Stimulated activated CD4-positive, alpha-beta T cell treated with anti-CD3 and anti-CD28 coated beads, Interleukin-12 subunit alpha, Interleukin-12 subunit beta, amount 100 ng/mL, for 4 hours (primary cell): ENCODE measurements around the gene PLCD1.

ENCODE experiments used
- DNase-seq: peaks from one replicate; pipeline ENCODE4 v3.0.0-alpha.2; 2020

The PLCD1 gene

GRCh38 chr3:37957539-37957936 is 71.9 kb downstream of the PLCD1 start:
- no peak for DNase-seq
